AG09309 (cell line): Measurements from ENCODE around the gene ANK2.

ENCODE experiments used
- DNase-seq: peaks from one replicate; pipeline ENCODE4 v3.0.0-alpha.2; 2010; ENCODE audit warnings: low read depth
- H3K4me3 ChIP-seq: 2 replicates; pipeline ENCODE4 v1.5.1; 2011; ENCODE audit warnings: mild to moderate bottlenecking, low read depth, low read length, moderate library complexity; ENCODE audit not compliant: control insufficient read depth
- TF ChIP-seq, protein P1 (sequence below): IDR thresholded peaks from 2 replicates; pipeline ENCODE4 v1.5.1; 2011; ENCODE audit warnings: mild to moderate bottlenecking, low read depth, low read length, inconsistent platforms; ENCODE audit not compliant: insufficient read depth, control insufficient read depth; ENCODE audit errors: missing control alignments

Gene ANK2

DNA sequence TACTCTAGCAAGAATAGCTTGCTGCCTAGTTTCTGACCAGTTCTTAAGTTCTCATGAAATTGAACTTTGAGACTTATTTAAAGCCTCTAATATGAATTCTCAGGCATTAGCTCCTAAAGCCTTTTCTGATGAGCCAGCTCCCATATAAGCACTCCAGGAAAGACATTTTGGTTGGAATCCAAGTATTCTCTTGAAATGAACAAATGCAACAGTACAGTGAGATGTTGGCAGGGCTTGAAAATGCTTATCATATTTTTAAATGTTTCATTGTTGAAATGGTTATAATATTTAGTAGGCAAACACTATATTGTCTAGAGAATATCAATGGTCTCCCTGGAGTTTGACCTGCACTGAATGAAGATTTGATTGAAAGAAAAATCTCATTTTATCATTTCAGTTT is 240.3 kb downstream of the ANK2 start:
- no peak for DNase-seq
- H3K4me3 ChIP-seq = no peak overlapping the region
- TF ChIP-seq, protein P1, sequence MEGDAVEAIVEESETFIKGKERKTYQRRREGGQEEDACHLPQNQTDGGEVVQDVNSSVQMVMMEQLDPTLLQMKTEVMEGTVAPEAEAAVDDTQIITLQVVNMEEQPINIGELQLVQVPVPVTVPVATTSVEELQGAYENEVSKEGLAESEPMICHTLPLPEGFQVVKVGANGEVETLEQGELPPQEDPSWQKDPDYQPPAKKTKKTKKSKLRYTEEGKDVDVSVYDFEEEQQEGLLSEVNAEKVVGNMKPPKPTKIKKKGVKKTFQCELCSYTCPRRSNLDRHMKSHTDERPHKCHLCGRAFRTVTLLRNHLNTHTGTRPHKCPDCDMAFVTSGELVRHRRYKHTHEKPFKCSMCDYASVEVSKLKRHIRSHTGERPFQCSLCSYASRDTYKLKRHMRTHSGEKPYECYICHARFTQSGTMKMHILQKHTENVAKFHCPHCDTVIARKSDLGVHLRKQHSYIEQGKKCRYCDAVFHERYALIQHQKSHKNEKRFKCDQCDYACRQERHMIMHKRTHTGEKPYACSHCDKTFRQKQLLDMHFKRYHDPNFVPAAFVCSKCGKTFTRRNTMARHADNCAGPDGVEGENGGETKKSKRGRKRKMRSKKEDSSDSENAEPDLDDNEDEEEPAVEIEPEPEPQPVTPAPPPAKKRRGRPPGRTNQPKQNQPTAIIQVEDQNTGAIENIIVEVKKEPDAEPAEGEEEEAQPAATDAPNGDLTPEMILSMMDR = no peak

DNA sequence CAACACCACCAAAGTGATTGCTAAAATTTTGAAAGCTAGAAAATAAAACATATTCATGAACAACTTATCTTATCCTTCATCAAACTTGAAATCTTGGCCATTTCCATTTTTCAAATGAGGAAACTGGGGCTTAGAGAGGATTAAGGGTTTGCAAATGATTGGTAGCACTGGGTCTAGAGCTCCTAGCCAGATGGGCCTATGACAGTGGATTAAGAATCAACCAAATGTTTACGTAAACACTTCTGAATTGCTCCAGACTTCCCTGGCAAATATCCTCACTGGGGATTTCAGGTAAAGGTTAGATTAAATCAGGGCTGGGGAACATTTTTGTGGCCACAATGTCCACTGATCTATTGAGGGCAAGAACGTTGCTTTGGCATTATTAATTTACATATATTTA is 241.2 kb downstream of the ANK2 start:
- H3K4me3 ChIP-seq = no peak overlapping the region
- DNase-seq = no peak
- TF ChIP-seq, protein P1 = no peak

DNA sequence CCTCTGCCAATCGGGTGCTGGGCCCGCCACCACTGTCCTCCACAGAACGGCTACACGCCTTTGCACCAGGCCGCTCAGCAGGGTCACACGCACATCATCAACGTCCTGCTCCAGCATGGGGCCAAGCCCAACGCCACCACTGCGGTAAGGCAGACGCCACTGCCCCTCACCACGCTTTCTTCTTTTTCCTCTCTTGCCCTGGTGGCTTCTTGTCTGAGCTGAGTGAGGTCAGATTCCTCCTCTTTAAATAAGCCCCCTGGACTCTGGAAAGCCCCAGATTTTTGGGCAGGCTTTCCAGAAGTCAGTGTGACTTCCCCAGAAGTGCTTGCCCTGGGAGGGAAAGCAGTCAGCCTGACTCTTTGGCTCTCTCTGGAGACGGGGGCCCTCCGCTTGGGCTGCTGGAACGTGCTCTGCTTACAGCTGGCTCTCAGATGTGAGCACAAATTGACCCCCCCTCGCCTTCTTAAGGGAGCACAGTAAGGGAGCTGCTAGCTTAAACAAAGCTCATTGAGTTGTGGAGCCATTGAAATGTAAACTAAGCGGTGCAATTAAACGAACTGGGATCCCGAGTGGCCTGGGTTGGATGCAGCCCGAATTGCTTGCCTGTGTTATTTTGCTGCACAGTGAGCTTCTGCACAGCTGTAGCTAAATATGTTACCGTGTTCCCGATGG is 243.1 kb downstream of the ANK2 start:
- no peak for DNase-seq
- no peak overlapping the region for H3K4me3 ChIP-seq
- TF ChIP-seq, protein P1 = no peak

DNA sequence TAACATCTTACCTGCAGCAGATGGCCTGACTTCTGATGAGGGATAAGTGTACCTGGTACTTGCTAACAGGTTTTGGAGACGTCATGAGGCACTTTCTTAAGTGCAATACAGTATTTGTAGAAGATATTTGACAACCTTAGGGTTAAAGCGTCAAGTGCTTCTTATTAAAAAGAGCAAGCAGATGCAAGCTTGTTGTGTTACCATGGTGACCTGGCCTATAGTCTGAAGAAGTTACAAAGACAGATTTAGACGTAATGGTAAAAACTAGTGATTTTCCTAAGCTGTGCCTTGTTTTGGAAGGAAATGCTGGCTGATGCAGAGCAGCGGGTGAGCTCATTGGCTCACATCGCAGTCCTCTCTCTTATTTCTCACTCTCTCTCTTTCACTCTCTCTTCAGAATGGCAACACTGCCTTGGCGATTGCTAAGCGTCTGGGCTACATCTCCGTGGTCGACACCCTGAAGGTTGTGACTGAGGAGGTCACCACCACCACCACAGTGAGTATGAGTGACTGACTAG is 243.6 kb downstream of the ANK2 start:
- DNase-seq = no peak
- H3K4me3 ChIP-seq = no peak overlapping the region; the same call in 1 of the 2 replicates
- TF ChIP-seq, protein P1 = no peak

DNA sequence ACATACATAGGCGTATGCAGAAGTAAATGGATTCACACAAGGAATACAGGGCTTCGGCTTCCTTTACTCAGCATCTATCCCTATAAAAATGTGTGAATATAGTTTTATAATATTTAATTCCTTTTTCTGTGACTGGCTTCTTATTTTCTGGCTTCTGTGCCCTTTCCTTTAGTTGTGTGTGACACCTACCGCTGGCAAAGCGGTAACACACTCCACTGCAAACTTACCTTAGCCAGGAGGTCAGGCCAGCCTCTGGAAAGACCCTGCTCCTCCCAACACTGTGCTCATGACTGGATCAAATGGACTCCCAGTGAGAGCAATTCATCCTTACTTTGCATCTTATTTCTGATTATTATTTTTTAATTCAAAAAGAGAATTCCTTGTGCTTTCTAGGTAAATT is 244.2 kb downstream of the ANK2 start:
- TF ChIP-seq, protein P1 = peak; percentile 41
- DNase-seq = no peak
- no peak overlapping the region for H3K4me3 ChIP-seq

DNA sequence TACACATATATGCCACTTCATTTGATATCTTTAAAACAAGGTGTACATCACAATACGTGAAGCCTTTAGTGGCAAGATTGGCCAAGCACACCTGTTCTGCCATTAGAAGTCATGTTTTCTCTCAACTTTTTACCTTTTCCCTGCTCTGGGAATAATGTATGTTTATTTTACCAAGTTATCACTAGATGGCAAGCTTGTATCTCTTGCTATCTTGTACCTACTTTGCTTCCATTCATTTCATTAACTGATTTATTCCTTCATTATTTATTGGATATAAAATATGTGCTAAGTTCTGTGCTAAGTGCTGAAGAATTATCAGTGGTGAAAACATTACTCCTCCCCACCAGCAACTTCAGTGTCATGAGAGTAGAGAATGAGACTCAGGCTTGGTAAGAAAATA is 245.5 kb downstream of the ANK2 start:
- DNase-seq = no peak
- TF ChIP-seq, protein P1 = peak; percentile 20
- H3K4me3 ChIP-seq = no peak overlapping the region
